ENCODE measurements around the gene SRGAP2C. TPM values are rescaled to one million over a fixed set of nuclear protein-coding genes. Genes with fewer than 3 reads are reported as not detected.
"Not testable (repeated sequence)": the region's sequence is repeated elsewhere in the genome, so short reads cannot be mapped to it uniquely, and the experiment has no call there.

SRGAP2C gene
- total RNA-seq, 1 donor from 2014 or later: 20.0 TPM

GRCh38 chr1:121332141-121332540, 147.4 kb downstream of the SRGAP2C start:
- not testable (repeated sequence) for DNase-seq (ENCODE audit: low read depth, low spot score)

DNA sequence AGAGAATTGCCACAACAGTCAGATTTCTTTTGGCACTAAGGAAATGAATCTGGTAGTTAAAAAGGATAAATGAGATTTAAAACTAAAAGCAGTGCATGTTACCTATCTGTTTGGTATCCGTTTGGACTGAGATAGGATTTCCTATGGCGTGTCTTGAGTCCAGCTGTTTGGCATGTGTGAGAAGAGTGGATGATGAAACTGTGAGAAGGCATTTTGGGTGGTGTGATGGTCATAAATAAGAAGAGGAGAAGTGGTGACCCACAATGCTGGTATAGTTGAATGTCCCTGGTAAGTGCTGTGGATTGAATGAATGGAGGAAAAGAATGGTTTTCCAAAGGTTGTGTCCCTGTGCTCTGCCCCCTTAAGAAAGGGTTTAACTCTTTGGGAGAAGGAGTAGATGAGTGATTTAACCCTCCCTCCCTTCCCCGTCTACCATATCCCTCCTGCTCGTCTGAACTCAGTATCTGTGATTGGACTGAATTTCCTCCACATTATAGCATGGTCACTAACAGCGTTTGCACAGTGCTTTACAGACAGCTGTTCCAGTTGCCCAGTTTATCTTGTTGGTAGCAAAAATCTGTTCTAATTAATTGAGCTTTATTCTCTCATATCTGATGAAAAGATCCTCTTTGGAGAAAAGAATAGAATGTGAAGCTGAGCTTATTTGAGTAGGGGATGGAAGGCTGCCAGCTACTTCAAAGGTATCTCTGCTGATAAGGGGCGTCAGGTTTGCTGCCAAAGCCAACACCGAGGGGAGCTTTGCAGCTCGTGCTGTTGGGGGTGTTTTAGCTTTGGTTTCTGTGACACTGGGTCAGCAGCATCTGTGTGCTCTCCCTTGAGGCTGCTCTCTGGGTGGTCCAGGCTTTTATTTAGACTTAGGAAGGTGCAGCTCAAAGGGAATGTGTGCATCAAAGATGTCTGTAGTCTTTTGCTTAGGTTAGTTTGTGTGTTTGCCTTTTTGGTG, 148.1 kb downstream of the SRGAP2C start:
- DNase-seq (ENCODE audit: low read depth, low spot score): not testable (repeated sequence)

GRCh38 chr1:121337958-121338357, 153.2 kb downstream of the SRGAP2C start:
- DNase-seq (ENCODE audit: low read depth, low spot score): not testable (repeated sequence)

- DNase-seq (ENCODE audit: low read depth, low spot score): not testable (repeated sequence)
Observed at GRCh38 chr1:121339611-121340010, 154.8 kb downstream of the SRGAP2C start.

DNA sequence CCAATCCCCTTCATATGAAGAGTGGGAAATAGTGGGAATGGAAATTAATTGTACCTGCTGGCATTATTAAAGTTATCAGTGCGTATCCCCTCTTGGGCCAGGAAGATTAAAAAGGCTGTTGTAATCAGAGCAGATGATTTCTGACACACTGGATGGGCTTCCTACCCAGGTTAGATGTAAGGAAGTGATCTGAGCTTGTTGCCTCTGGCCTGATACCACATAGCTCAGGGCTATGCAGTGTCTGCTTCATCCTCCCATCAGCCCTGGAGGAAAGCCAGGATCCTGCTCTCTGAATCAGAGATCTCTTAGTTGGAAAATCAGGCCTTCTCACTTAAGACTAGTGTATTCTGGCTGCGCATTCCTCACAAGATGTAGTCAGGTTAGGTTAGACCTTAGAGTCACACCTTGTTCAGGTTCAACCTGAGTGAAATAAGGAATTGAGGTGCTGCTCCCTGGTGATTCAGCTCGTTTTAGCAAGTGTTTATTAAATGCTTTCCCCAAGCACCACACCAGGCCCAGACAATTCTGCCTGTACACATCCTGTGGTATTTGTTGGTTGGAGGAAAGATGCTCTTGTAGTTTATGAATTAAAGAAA, 158.6 kb downstream of the SRGAP2C start:
- not testable (repeated sequence) for DNase-seq (ENCODE audit: low read depth, low spot score)

DNA sequence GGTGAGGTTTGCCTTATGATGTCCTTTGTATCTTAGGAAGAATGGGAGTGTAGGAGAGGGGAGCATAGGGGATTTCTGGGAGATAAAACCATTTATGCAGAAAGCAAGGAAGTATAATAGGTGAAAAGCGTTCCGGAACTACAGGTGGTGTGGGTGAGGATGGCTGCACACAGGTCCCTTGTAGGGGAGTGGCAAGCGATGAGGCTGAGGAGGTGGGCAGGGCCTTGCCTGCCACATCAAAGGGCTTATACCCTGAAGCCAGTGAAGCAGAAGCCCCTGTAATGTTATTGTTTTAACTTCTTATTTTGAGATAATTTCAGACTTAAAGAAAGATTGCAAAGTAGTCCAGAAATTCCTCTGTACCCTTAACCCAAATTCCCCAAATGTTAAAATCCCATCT, 159.6 kb downstream of the SRGAP2C start:
- DNase-seq (ENCODE audit: low read depth, low spot score): not testable (repeated sequence)

GRCh38 chr1:121346654-121347053, 161.9 kb downstream of the SRGAP2C start:
- not testable (repeated sequence) for DNase-seq (ENCODE audit: low read depth, low spot score)

DNA sequence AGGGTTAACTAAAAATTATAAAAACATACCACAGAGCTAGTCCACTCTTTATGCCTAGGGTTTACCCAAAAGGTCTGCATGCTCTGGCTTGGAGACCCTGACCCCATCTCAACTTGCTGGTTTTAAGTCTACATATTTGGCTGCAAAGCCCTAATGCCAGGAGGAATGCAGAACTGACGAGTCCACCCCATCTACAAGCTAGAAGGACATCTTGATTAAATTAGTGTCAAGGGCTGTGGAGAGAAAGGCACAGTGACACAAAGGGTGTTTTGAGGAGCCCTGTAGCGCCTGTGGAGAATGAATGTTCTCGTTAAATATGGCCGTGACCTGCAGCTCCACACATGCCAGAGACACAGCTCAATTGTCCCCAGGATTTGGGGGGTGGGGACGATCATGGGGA, 162.7 kb downstream of the SRGAP2C start:
- not testable (repeated sequence) for DNase-seq (ENCODE audit: low read depth, low spot score)

DNA sequence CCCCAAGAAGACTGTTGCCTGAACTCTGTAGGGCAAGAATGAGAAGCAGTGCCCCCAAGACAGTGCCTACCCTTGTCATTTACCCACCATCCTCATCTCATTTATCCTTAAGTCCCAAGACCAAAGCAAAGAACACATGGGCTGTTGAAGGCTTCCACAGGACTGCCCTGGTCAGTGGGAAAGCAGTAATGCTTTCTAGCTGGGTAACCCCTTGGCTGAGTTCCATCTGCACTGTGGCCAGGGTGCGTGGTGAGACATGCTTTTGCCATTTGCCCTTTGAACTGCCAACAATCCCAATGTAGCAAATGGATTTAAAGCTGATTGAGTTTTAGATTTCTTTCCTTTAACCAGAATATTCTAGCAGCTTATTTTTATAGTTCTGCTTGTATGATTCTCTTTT, 163.3 kb downstream of the SRGAP2C start:
- DNase-seq (ENCODE audit: low read depth, low spot score): not testable (repeated sequence)

DNA sequence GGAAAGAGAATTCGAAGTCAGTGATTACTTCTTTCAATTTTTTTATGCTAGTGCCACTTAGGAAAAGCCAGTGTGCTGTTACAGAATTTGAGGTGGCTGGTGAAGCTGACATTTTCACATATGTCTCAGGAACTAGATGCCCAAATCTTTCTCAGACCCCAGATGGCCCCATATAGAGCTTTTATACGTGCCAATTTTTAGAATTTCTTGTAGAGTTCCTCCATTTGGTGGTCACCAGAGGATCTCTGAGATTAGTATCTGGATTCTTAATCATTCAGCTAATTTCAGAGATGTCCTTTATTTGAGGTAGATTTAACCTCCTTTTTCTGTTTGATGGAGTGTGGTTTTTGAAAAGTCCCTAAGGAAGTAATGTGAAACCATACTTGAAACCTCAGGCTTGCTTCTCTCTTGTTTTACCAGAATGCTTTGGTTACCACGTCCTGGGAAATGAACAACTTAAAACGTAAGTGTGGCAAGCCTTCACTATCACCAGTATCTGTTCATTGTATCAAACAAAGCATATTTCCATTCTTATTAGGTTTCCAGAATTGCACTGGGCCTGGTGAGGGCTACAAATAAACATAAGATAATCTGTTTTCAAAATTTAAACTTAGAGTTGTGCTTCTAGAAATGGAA, 164.7 kb downstream of the SRGAP2C start:
- DNase-seq (ENCODE audit: low read depth, low spot score): not testable (repeated sequence)

DNA sequence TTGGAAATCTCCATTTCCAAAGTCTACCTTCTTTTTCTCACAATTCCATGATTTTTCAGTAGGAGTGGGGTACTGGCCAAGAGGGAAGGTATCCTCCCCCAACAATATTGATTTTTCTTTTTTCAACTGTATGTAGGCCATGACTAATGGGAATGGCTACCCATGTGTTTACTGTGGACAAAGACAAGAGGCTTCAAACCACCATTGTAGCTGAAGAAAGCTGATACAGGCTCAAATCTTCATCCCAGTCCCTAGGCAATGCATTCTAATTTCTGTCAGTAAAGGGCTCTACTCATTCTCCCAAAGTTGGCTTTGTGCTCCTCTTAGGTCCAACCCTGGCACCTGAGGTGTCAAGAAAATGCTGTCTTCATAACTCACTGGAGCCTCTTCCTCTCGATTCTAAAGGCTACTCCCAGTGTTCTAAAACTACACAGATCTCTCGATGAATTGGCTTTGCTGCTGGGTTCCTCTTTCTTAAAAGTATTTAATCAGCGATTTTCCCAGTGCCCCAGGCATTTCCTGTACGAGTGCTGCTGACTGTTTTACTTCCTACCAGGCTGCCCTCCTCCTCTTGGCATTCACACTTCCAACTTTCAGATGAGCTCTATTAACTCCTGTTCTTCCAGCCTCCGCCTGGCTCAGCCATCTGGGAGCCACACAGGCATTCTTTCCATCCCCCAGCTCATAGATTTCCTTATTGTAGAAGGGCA, 171.1 kb downstream of the SRGAP2C start:
- DNase-seq (ENCODE audit: low read depth, low spot score): not testable (repeated sequence)

DNA sequence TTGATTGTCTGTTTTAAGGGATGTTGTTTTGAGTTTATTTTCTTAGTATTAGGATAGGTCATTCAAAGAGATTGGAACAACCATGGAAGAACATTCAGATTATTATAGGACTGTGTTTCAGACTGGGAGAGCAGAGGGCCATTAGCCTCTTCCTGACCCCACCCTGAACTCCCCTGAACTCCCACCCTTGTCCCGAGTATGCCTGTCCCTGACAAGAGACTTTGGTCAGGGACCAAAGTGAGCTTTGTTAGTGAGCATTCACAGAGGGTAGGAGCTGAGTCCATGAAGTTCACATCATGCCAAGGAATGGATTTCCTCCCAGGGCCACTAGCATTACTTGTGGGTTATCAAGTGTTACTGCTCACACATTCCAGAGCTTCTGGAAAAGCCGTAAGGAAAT, 172.0 kb downstream of the SRGAP2C start:
- not testable (repeated sequence) for DNase-seq (ENCODE audit: low read depth, low spot score)

DNA sequence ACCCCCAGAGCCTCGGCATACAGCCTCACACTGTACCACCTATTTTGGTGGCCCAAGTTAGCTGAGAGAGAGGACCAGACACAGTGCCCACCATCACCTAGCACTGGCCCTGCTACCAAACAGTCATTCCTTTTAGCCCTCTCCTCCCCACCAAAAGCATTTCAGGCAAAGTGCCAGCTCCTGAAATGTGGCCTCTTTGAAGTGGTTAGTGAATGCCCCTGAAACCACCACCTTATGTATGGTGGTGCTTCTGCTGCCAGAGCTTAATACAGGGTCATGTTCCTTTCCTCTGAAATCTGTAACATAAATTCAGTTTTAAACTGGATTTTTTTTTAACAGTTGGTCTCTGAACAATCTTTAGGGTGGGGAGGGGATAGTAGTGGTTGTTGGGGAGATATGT, 175.8 kb downstream of the SRGAP2C start:
- not testable (repeated sequence) for DNase-seq (ENCODE audit: low read depth, low spot score)

GRCh38 chr1:121361451-121362233, 176.9 kb downstream of the SRGAP2C start:
- DNase-seq (ENCODE audit: low read depth, low spot score): not testable (repeated sequence)

DNA sequence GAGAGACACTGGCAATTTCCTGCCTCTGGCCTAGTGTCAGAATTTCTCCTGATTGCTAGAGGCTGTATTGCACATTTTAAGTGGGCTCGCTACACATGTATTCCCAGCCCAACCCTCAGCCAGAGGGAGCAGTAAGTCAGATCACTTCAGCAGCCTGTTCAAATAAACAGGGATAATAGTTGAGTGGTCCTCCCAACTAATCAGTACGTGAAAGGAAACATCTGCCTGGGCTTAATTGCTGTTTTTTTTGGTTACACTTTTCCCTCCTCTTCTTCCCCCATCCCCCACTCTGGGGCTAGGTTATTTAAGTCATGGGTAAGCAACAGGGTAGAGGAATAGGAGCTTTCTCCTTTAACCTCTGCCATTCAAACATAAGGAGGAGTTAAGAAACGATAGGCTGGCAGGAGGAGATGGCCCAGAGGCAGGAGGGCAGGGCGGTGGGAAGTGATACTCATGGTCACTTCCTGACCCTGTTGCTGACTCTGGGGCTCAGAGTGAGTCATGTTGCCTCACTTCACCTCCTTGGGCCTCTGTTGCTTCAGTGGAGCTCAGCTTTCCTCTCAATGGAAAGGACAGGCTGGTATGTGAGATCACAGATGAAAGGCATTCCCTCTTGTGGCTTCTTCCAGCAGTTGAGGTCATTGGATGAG, 177.6 kb downstream of the SRGAP2C start:
- not testable (repeated sequence) for DNase-seq (ENCODE audit: low read depth, low spot score)

- not testable (repeated sequence) for DNase-seq (ENCODE audit: low read depth, low spot score)
Observed at GRCh38 chr1:121365316-121365715, 180.5 kb downstream of the SRGAP2C start.

DNA sequence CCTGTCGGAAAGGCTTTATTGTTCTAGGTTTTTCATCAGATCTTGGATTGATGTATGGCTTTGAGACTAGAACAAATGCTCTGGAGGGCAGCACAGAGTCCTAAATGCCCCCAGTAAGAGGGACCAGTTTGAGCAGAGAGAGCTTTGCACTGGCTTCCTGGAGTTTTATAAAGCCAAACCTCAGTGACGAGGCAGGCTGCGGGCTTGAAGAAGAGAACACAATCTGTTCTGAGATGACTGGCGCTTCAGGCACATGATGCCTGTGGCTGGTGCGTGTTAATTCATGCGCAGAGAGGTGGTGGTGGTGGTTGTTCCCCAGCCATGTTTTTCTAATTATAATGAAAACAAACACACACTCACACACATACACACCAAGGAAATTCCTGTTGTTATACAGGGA, 180.9 kb downstream of the SRGAP2C start:
- not testable (repeated sequence) for DNase-seq (ENCODE audit: low read depth, low spot score)

DNA sequence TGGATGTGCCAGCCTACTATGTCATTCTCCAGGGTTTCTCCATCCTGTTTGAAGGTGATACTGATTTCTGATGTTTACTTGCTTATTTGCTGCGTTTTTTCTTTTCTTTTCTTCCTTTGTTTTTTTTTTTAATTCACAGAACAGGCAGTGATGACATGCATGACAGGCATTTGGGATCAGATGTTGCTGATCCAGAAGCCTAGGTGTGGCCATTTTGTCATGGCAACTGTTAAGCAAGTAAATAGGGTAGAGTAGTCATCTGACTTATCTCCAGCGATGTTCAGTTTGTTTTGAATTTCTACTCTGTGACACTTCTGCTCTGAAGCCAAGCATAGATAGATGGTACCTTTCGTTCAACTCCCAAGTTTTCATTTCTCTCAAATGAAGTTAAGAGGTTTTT, 181.4 kb downstream of the SRGAP2C start:
- not testable (repeated sequence) for DNase-seq (ENCODE audit: low read depth, low spot score)

- DNase-seq (ENCODE audit: low read depth, low spot score): not testable (repeated sequence)
Observed at GRCh38 chr1:121368910-121369309, 184.1 kb downstream of the SRGAP2C start.

DNA sequence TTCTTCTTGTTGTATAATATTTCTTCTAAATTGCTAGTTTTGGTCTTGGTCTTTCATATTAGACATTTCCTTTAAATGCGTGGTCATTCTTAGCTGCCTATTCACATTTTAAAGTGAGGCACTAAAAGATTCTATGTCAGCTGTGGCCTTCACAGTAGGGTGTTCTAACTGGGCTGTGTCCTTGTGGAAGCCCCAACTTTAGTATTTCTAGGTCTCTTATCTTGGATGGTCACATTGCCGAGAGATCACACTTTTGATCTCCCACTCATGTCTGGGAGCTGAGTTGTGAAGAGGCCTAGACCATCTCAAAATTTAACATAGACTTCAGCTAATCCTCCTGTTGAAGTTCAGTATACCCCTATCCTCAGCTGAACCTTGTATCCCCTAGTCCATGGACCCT, 185.2 kb downstream of the SRGAP2C start:
- DNase-seq (ENCODE audit: low read depth, low spot score): not testable (repeated sequence)
